Cardiac fibroblast (primary cell): Measurements from ENCODE around the gene CPSF2.
"Not testable (repeated sequence)": the region's sequence is repeated elsewhere in the genome, so short reads cannot be mapped to it uniquely, and the experiment has no call there.

Experiments used
- DNase-seq, 2 donors: peaks; one replicate each; pipeline versions ENCODE4 v3.0.0 to v3.0.0-alpha.2; 2010; ENCODE audit warnings: low read depth in 2 of 2
- H3K4me3 ChIP-seq, 2 donors: replicated peaks in 1 of 2; 1 replicate in 1 of 2; 2 replicates in 1 of 2; pipeline ENCODE4 v1.5.1; 2011; ENCODE audit warnings: low read depth in 2 of 2, low read length in 2 of 2, mild to moderate bottlenecking in 2 of 2, moderate library complexity in 1 of 2
- TF ChIP-seq, protein P1 (sequence below): IDR thresholded peaks from one replicate; pipeline ENCODE4 v1.5.1; 2011; ENCODE audit warnings: low read depth, mild to moderate bottlenecking, low read length, inconsistent platforms

Gene CPSF2

DNA sequence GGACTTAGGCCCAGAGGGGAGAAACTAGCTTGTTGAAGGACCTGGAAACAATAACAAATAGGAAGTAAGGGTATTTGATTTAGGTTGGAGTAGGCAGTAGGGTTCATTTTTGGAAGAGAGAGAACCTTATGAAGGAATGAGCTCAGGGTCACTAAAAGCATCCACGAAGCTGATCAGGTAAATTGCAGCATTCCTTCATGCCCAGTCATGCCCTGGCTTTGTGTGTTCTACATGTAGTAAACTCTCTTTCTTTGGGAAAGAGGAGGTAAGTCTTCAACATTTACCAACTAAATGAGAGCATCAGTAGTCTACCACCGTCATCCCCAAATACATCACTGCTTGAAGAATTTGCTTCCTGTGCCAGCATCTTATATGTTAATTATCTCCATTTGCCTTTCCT, 54.7 kb downstream of the CPSF2 start:
- no peak for DNase-seq
- no peak overlapping the region for H3K4me3 ChIP-seq
- TF ChIP-seq, protein P1, sequence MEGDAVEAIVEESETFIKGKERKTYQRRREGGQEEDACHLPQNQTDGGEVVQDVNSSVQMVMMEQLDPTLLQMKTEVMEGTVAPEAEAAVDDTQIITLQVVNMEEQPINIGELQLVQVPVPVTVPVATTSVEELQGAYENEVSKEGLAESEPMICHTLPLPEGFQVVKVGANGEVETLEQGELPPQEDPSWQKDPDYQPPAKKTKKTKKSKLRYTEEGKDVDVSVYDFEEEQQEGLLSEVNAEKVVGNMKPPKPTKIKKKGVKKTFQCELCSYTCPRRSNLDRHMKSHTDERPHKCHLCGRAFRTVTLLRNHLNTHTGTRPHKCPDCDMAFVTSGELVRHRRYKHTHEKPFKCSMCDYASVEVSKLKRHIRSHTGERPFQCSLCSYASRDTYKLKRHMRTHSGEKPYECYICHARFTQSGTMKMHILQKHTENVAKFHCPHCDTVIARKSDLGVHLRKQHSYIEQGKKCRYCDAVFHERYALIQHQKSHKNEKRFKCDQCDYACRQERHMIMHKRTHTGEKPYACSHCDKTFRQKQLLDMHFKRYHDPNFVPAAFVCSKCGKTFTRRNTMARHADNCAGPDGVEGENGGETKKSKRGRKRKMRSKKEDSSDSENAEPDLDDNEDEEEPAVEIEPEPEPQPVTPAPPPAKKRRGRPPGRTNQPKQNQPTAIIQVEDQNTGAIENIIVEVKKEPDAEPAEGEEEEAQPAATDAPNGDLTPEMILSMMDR, result no peak

DNA sequence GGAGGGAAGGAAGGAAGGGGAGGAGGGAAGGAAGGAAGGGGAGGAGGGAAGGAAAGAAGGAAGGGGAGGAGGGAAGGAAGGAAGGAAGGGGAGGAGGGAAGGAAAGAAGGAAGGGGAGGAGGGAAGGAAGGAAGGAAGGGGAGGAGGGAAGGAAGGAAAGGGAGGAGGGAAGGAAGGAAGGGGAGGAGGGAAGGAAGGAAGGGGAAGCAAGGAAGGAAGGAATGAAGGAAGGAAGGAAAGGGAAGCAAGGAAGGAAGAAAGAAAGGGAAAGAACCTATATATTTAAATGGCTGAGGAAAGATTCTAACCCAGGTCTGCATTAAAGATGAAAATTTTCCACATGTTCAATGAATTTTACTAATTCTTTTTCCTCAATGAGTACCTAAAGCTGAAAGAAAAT, 57.4 kb downstream of the CPSF2 start:
- DNase-seq, H3K4me3 ChIP-seq: not testable (repeated sequence)

DNA sequence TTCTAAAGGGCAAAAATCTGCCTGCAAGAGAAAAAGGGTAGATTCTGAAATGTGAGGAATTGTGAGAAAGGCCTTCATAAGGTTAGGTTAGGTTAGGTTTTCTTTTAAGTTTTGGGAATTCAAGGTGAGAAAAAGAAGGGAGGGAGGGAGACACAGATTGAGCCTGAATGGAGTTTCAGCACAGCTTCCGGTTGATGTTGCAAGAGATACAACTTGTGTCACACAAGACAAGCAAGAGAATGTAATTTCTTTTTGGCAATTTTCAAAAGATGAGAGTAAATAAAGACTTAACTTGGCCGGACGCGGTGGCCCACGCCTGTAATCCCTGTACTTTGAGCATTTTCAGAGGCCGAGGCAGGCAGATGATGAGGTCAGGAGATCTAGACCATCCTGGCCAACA, 63.8 kb downstream of the CPSF2 start:
- no peak for DNase-seq
- TF ChIP-seq, protein P1, result no peak
- no peak overlapping the region for H3K4me3 ChIP-seq

DNA sequence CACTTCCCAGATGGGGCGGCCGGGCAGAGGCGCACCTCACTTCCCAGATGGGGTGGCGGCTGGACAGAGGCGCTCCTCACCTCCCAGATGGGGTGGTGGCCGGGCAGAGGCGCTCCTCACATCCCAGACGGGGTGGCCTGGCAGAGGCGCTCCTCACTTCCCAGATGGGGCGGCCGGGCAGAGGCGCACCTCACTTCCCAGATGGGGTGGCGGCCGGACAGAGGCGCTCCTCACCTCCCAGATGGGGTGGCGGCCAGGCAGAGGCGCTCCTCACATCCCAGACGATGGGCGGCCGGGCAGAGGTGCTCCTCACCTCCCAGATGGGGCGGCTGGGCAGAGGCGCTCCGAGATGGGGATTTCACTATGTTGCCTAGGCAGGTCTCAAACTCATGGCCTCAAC, 65.8 kb downstream of the CPSF2 start:
- H3K4me3 ChIP-seq, DNase-seq: not testable (repeated sequence)

DNA sequence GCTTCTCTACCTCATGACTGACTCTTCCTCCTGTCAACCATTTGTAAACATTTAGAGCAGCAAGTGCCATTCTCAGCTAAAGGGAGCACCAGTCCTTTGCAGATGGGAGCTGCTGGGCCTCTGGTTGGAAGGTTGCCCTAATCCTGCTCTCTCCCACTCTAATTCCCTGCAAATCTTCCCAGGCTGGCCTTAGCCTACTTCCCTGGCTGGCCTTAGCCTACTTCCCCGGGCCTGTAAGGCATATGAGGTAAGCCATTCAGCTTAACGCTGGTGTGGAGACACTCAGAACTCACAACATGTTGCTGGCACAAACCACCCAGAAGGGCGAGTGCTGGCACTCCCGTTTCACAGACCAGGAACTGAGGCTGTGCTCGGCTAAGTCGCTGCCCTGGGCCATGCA, 69.0 kb downstream of the CPSF2 start:
- TF ChIP-seq, protein P1, result no peak
- H3K4me3 ChIP-seq, result no peak overlapping the region

DNA sequence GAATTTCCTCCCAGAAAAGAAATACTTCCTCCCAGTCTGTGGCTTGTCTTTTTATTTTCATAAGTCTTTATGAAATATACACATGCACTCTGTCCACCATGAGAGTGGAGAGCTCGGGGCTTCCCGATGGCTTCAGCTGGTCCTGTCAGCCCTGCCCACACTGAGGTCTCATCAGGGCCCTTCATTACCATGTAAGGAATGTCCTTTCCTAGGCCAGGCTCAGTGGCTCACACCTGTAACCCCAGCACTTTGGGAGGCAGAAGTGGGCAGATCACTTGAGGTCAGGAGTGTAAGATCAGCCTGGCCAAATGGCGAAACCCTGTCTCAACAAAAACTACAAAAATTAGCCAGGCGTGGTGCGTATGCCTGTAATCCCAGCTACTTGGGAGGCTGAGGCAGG, 77.0 kb downstream of the CPSF2 start:
- DNase-seq, result no peak
- TF ChIP-seq, protein P1, result no peak
- no peak overlapping the region for H3K4me3 ChIP-seq

More for the DNA sequence above, 69.0 kb downstream of the CPSF2 start:
- no peak for DNase-seq

DNA sequence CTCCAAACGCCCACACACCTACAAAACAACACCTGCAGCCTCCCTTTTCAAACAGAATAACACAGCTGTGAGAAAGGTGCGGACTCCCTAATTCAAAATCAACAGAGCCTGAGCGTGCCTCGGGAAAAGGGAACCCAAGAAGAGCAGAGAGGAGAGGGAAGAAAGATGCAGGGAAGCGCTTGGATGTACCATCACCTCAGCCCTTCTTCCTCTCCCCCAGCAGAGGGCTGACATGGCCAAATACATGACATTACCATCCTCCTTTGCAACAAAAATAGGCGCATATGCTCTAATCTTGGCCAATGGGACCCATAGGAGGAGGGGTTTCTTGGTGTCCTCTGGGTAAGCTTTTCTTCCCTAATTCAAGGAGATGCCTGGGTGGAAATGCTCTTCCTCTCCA, 78.0 kb downstream of the CPSF2 start:
- TF ChIP-seq, protein P1, result no peak
- H3K4me3 ChIP-seq, result no peak overlapping the region
- no peak for DNase-seq

DNA sequence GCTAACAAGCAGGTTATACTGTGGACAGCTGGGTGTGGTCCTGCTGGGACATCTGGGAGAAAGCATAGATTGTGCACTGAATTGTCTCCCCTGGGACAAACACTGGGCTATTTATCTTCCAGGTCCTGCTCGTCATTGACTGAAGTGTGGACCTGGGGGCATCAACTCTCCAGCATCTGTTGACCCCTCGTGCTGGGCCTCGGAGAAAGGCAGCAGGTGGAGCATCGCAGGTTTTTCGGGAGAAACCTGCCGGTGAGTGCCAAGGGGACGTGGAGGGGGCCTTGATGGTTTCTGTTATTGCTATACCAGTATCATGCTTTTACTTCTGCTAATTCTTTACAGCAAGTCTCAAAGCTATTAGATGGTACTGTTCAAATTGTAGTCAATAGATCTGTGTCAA, 81.3 kb downstream of the CPSF2 start:
- no peak overlapping the region for H3K4me3 ChIP-seq
- no peak for DNase-seq
- TF ChIP-seq, protein P1, result no peak
